Tibial nerve (tissue), 4 donors: ENCODE results near the gene DAPK1. TPM values are rescaled to one million over a fixed set of nuclear protein-coding genes. Genes with fewer than 3 reads are reported as not detected.

Experiments used
- DNase-seq, 2 donors: peaks; one replicate each; pipeline ENCODE4 v3.0.0-alpha.2; 2019; ENCODE audit warnings: low spot score in 2 of 2
- H3K27ac ChIP-seq, 4 donors: fragments of 200-600 bp; sonication (generic) in 3 of 4; one replicate each; pipeline ENCODE4 v1.5.1; 2017 to 2019; ENCODE audit warnings: mild to moderate bottlenecking in 1 of 4
- H3K27me3 ChIP-seq, 2 donors: fragments of 200-600 bp; sonication (generic) in 1 of 2; one replicate each; pipeline versions ENCODE4 v1.5.1 to v1.6.0; 2017 to 2019
- H3K36me3 ChIP-seq, 3 donors: fragments of 200-600 bp; sonication (generic); one replicate each; pipeline ENCODE4 v1.5.1; 2018 to 2019
- H3K4me1 ChIP-seq, 4 donors: fragments of 200-600 bp; sonication (generic) in 3 of 4; one replicate each; pipeline ENCODE4 v1.5.1; 2017 to 2019
- H3K4me3 ChIP-seq, 4 donors: fragments of 200-600 bp; sonication (generic) in 3 of 4; one replicate each; pipeline ENCODE4 v1.5.1; 2017 to 2019; ENCODE audit warnings: mild to moderate bottlenecking in 1 of 4, moderate library complexity in 1 of 4
- H3K9me3 ChIP-seq, 4 donors: fragments of 200-600 bp; sonication (generic) in 3 of 4; one replicate each; pipeline ENCODE4 v1.5.1; 2017 to 2019
- CTCF ChIP-seq, 5 experiments: fragments of 200-600 bp in 3 of 5; fragments of 450-650 bp in 2 of 5; sonication (generic) in 3 of 5; IDR thresholded peaks; one replicate each; pipeline ENCODE4 v1.5.1; 2016 to 2019; ENCODE audit warnings: antibody characterized with exemption in 5 of 5, mild to moderate bottlenecking in 3 of 5, moderate library complexity in 2 of 5
- EP300 ChIP-seq, 2 donors: sonication (generic); formaldehyde crosslinking; IDR thresholded peaks; one replicate each; pipeline ENCODE4 v1.6.1; 2017; ENCODE audit warnings: antibody characterized with exemption in 2 of 2, mild to moderate bottlenecking in 1 of 2
- POLR2A ChIP-seq, 2 donors: fragments of 450-650 bp; IDR thresholded peaks; one replicate each; pipeline ENCODE4 v1.6.1; 2017; ENCODE audit warnings: antibody characterized with exemption in 2 of 2, mild to moderate bottlenecking in 2 of 2, moderate library complexity in 2 of 2
- WGBS, 2 donors: methylation state at CpG; one replicate each; pipeline ENCODE4 v1.1.5; 2018; 5-methylcytosine and 5-hydroxymethylcytosine counted together
- total RNA-seq, 4 donors: library from RNA; depleted of rRNA; stranded (reverse); fragments of >200 nt; gene quantifications; one replicate each; pipeline ENCODE4 v1.1.0, GENCODE V29; 2016

The DAPK1 gene
- total RNA-seq, 4 donors from 2014 or later: 58.8 to 97.3 (median 64.2) TPM

GRCh38 chr9:87464992-87465378, 32.7 kb upstream of the DAPK1 start:
- no peak for TF ChIP-seq EP300 (IDR thresholded peaks at IDR 0.05)
- no peak for TF ChIP-seq CTCF (IDR thresholded peaks at IDR 0.05)
- TF ChIP-seq POLR2A (IDR thresholded peaks at IDR 0.05): no peak
- Histone ChIP-seq H3K4me3 (no peak overlapping the region), H3K9me3 (no peaks in the 10 kb centered on the region), H3K27ac (no peak overlapping the region), H3K36me3 (no peaks in the 10 kb centered on the region), H3K27me3 (no peaks in the 10 kb centered on the region), H3K4me1 (peaks cover 0 to 7% (median 0%) of the 10 kb centered on the region in 4 donors)
- no peak for DNase-seq
- WGBS, 2 donors: 86 to 91% methylated on average over 1 of the region's 1 CpG

GRCh38 chr9:87465816-87466215, 31.9 kb upstream of the DAPK1 start:
- WGBS, 2 donors: 68 to 70% methylated on average over 3 of the region's 3 CpGs
- peaks cover 0 to 7% (median 0%) of the 10 kb centered on the region in 4 donors for H3K4me1 ChIP-seq
- DNase-seq: no peak
- H3K9me3 ChIP-seq: no peaks in the 10 kb centered on the region
- no peak overlapping the region for H3K27ac ChIP-seq
- TF ChIP-seq EP300 (IDR thresholded peaks at IDR 0.05) (no peak), CTCF (IDR thresholded peaks at IDR 0.05) (no peak), POLR2A (IDR thresholded peaks at IDR 0.05) (no peak)
- H3K27me3 ChIP-seq: no peaks in the 10 kb centered on the region
- H3K4me3 ChIP-seq: no peak overlapping the region
- H3K36me3 ChIP-seq: no peaks in the 10 kb centered on the region

- Histone ChIP-seq H3K4me3 (no peak overlapping the region), H3K9me3 (no peaks in the 10 kb centered on the region), H3K27ac (no peak overlapping the region), H3K4me1 (peaks cover 0 to 7% (median 0%) of the 10 kb centered on the region in 4 donors), H3K36me3 (no peaks in the 10 kb centered on the region), H3K27me3 (no peaks in the 10 kb centered on the region)
- DNase-seq: no peak
- WGBS, 2 donors: 92 to 94% methylated on average over 6 of the region's 6 CpGs
- TF ChIP-seq EP300 (IDR thresholded peaks at IDR 0.05) (no peak), POLR2A (IDR thresholded peaks at IDR 0.05) (no peak), CTCF (IDR thresholded peaks at IDR 0.05) (no peak)
Measured at GRCh38 chr9:87467187-87467586, 30.5 kb upstream of the DAPK1 start.

- Histone ChIP-seq H3K9me3 (no peaks in the 10 kb centered on the region), H3K36me3 (no peaks in the 10 kb centered on the region), H3K4me3 (no peak overlapping the region), H3K27me3 (no peaks in the 10 kb centered on the region), H3K4me1 (no peaks in the 10 kb centered on the region), H3K27ac (no peak overlapping the region)
- 49 to 53% methylated on average over 3 of the region's 3 CpGs for WGBS, 2 donors
- DNase-seq: no peak
- no peak for TF ChIP-seq EP300 (IDR thresholded peaks at IDR 0.05)
- no peak for TF ChIP-seq CTCF (IDR thresholded peaks at IDR 0.05)
- no peak for TF ChIP-seq POLR2A (IDR thresholded peaks at IDR 0.05)
Measured at GRCh38 chr9:87469793-87470465, 27.7 kb upstream of the DAPK1 start.

- Histone ChIP-seq H3K27ac (no peak overlapping the region), H3K4me3 (no peak overlapping the region), H3K27me3 (no peaks in the 10 kb centered on the region), H3K4me1 (no peaks in the 10 kb centered on the region), H3K36me3 (no peaks in the 10 kb centered on the region), H3K9me3 (no peaks in the 10 kb centered on the region)
- DNase-seq: no peak
- 71 to 77% methylated on average over 2 of the region's 2 CpGs for WGBS, 2 donors
- TF ChIP-seq EP300 (IDR thresholded peaks at IDR 0.05): no peak
- TF ChIP-seq CTCF (IDR thresholded peaks at IDR 0.05): no peak
- TF ChIP-seq POLR2A (IDR thresholded peaks at IDR 0.05): no peak
Measured at GRCh38 chr9:87471746-87472145, 25.9 kb upstream of the DAPK1 start.
